K562 (cell line): ENCODE measurements around the gene GRIN2D. TPM values are rescaled to one million over a fixed set of nuclear protein-coding genes. Genes with fewer than 3 reads are reported as not detected.

Experiments used
- AFF4 ChIP-seq: sonication (generic); formaldehyde crosslinking; IDR thresholded peaks from 2 replicates; pipeline ENCODE4 v1.8.0; 2023; ENCODE audit warnings: mild to moderate bottlenecking, missing genetic modification reagents
- DPF2 ChIP-seq: fragments of 450-650 bp; IDR thresholded peaks from 2 replicates; pipeline ENCODE4 v1.6.1; 2016
- EWSR1 ChIP-seq: fragments of 450-650 bp; IDR thresholded peaks from 2 replicates; pipeline ENCODE4 v1.6.1; 2018; ENCODE audit warnings: borderline replicate concordance, mild to moderate bottlenecking, low read depth, moderate library complexity; ENCODE audit not compliant: partially characterized antibody
- FOXA3 ChIP-seq, 2 experiments: fragments of 450-650 bp in 1 of 2; sonication (generic) in 1 of 2; formaldehyde crosslinking; IDR thresholded peaks in 1 of 2; conservative IDR thresholded peaks in 1 of 2; 2 replicates each; pipeline versions ENCODE4 v1.4.0 to v1.8.0; 2020 to 2022; ENCODE audit warnings: mild to moderate bottlenecking in 2 of 2, missing genetic modification reagents in 1 of 2
- FOXM1 ChIP-seq, 2 experiments: fragments of 450-650 bp in 1 of 2; sonication (generic) in 1 of 2; formaldehyde crosslinking in 1 of 2; IDR thresholded peaks; 2 replicates each; pipeline versions ENCODE4 v1.6.1 to v1.9.0; 2017 to 2022; ENCODE audit warnings: low read depth in 2 of 2, mild to moderate bottlenecking in 2 of 2, missing genetic modification reagents in 1 of 2, moderate library complexity in 1 of 2
- HNRNPH1 ChIP-seq: fragments of 200-400 bp; formaldehyde crosslinking; optimal IDR thresholded peaks from 2 replicates; pipeline ENCODE3; 2017; ENCODE audit warnings: low read depth, mild to moderate bottlenecking, low read length, moderate library complexity
- HNRNPL ChIP-seq: fragments of 200-400 bp; formaldehyde crosslinking; IDR thresholded peaks from 2 replicates; pipeline ENCODE4 v1.6.1; 2017; ENCODE audit warnings: low read depth, mild to moderate bottlenecking, low read length
- KAT7 ChIP-seq: sonication (generic); formaldehyde crosslinking; IDR thresholded peaks from 2 replicates; pipeline ENCODE4 v1.8.0; 2022; ENCODE audit warnings: missing genetic modification reagents, mild to moderate bottlenecking, borderline replicate concordance
- LARP7 ChIP-seq: fragments of 450-650 bp; IDR thresholded peaks from 2 replicates; pipeline ENCODE4 v1.6.1; 2016
- MCM5 ChIP-seq: fragments of 450-650 bp; IDR thresholded peaks from 2 replicates; pipeline ENCODE4 v1.6.1; 2016; ENCODE audit warnings: low read depth
- MEF2A ChIP-seq: IDR thresholded peaks from 2 replicates; pipeline ENCODE4 v1.6.1; 2011; ENCODE audit warnings: low read depth, mild to moderate bottlenecking, low read length, moderate library complexity; ENCODE audit not compliant: control insufficient read depth
- NCOR1 ChIP-seq: fragments of 450-650 bp; IDR thresholded peaks from 2 replicates; pipeline ENCODE4 v1.6.1; 2016; ENCODE audit warnings: mild to moderate bottlenecking, moderate library complexity
- SFPQ ChIP-seq: fragments of 200-400 bp; formaldehyde crosslinking; IDR thresholded peaks from 2 replicates; pipeline ENCODE4 v1.6.1; 2017; ENCODE audit warnings: mild to moderate bottlenecking, low read depth, low read length, moderate library complexity
- ZNF197 ChIP-seq: fragments of 200-800 bp; sonication (Bioruptor generic); IDR thresholded peaks from 2 replicates; pipeline ENCODE4 v1.6.1; 2016; ENCODE audit warnings: low read depth, missing genetic modification characterization, missing compliant biosample characterization
- ZNF282 ChIP-seq: sonication (generic); formaldehyde crosslinking; IDR thresholded peaks from 2 replicates; pipeline ENCODE4 v1.8.1; 2023; ENCODE audit warnings: missing genetic modification reagents
- ZNF583 ChIP-seq: fragments of 250-450 bp; sonication (Bioruptor Pico); IDR thresholded peaks from 2 replicates; pipeline ENCODE4 v1.4.0; 2020
- polyA plus RNA-seq, 8 experiments: library from polyadenylated mRNA; depleted of rRNA in 4 of 8; stranded (reverse) in 5 of 8; unstranded in 3 of 8; fragments of >200 nt; fragmentation: Nextera tagmentation in 2 of 8; fragmentation: Illumina TruSeq in 1 of 8; extraction: Ambion mirVana in 2 of 8; extraction: Trizol in 1 of 8; gene quantifications; 2 replicates each; pipeline versions ENCODE4 v1.2.1 to v1.2.3, GENCODE V29; 2011 to 2014; ENCODE audit warnings: inconsistent platforms in 1 of 8, missing spikeins in 1 of 8
- total RNA-seq, 7 experiments: library from RNA; depleted of rRNA in 6 of 7; stranded (reverse); fragments of >200 nt in 6 of 7; fragmentation: Illumina TruSeq in 2 of 7; extraction: Trizol in 2 of 7; gene quantifications; 2 replicates each; pipeline versions ENCODE4 v1.2.1 to v1.2.3, GENCODE V29; 2011 to 2021; ENCODE audit warnings: low replicate concordance in 1 of 7

GRIN2D gene
- total and polyA plus RNA-seq, 9 of the 15 experiments (the other 6 are each of a cell fraction or from before 2014, with no cell fraction given) = 0.32 to 31.5 (median 1.8) TPM

GRCh38 chr19:48393559-48394330 is at the start of gene GRIN2D (continued):
- TF ChIP-seq AFF4 = no peak
- no peak for TF ChIP-seq NCOR1
- no peak for TF ChIP-seq KAT7 (CRISPR knock-in tag)
- no peak for TF ChIP-seq FOXA3 (CRISPR knock-in tag; conservative IDR thresholded peaks at IDR 0.05 in 1 of 2, IDR thresholded peaks at IDR 0.05 in 1 of 2)
- TF ChIP-seq EWSR1 = no peak
- TF ChIP-seq FOXM1 (IDR thresholded peaks at IDR 0.05; ENCODE audit: low read depth) = no peak
- TF ChIP-seq FOXM1 (CRISPR knock-in tag; IDR thresholded peaks at IDR 0.05; ENCODE audit: low read depth) = no peak
- TF ChIP-seq HNRNPH1 = no peak
- TF ChIP-seq HNRNPL = 0 out of 2 replicates have a peak, but pooled peaks have one; percentile 59
- TF ChIP-seq SFPQ = no peak
- TF ChIP-seq LARP7 = no peak
- no peak for TF ChIP-seq MCM5
- no peak for TF ChIP-seq DPF2
- TF ChIP-seq ZNF583 = no peak
- TF ChIP-seq ZNF197 (CRISPR knock-in tag) = no peak
- TF ChIP-seq MEF2A = no peak
- no peak for TF ChIP-seq ZNF282 (CRISPR knock-in tag)
